CD8-positive, alpha-beta memory T cell (primary cell): ENCODE measurements around the gene MAG. TPM values are rescaled to one million over a fixed set of nuclear protein-coding genes. Genes with fewer than 3 reads are reported as not detected.

Source experiments
- CTCF ChIA-PET: fragments of 350-600 bp; sonication (Branson Sonifier 250); formaldehyde crosslinking; loops from one replicate; lab custom pipeline; 2021; ENCODE audit warnings: antibody characterized with exemption; lab: Charles Lee
- POLR2A ChIA-PET: fragments of 350-600 bp; sonication (Branson Sonifier 250); formaldehyde crosslinking; loops from one replicate; lab custom pipeline; 2021; ENCODE audit warnings: antibody characterized with exemption; lab: Charles Lee
- DNase-seq, 5 donors: peaks; one replicate each; pipeline versions ENCODE4 v3.0.0 to v3.0.0-alpha.2; 2020 to 2022; ENCODE audit warnings: mixed read lengths in 1 of 5
- H3K27ac ChIP-seq: one replicate; pipeline ENCODE4 v1.7.0; 2013; ENCODE audit warnings: low read depth, mild to moderate bottlenecking, low read length, moderate library complexity
- H3K27me3 ChIP-seq: 2 replicates; pipeline ENCODE4 v1.7.0; 2013; ENCODE audit warnings: low read length, mild to moderate bottlenecking; ENCODE audit not compliant: insufficient read depth, poor library complexity, severe bottlenecking
- H3K36me3 ChIP-seq: 2 replicates; pipeline ENCODE4 v1.7.0; 2013; ENCODE audit warnings: mild to moderate bottlenecking, low read length, moderate library complexity; ENCODE audit not compliant: insufficient read depth
- H3K4me1 ChIP-seq: 2 replicates; pipeline ENCODE4 v1.7.0; 2013; ENCODE audit warnings: mild to moderate bottlenecking, low read length, moderate library complexity; ENCODE audit not compliant: insufficient read depth
- H3K4me3 ChIP-seq: 2 replicates; pipeline ENCODE4 v1.7.0; 2013; ENCODE audit warnings: mild to moderate bottlenecking, low read length
- H3K9me3 ChIP-seq: 2 replicates; pipeline ENCODE4 v1.7.0; 2013; ENCODE audit warnings: mild to moderate bottlenecking, low read length
- H3K27ac Mint-ChIP-seq, 8 donors: one replicate each; pipeline ENCODE4 v1.8.0; 2020 to 2021; ENCODE audit warnings: mixed read lengths in 8 of 8, mild to moderate bottlenecking in 6 of 8, inconsistent platforms in 3 of 8, moderate library complexity in 3 of 8
- H3K27me3 Mint-ChIP-seq, 2 donors: one replicate each; pipeline ENCODE4 v1.8.0; 2020 to 2021; ENCODE audit warnings: mixed read lengths in 2 of 2, mild to moderate bottlenecking in 1 of 2, moderate library complexity in 1 of 2
- H3K36me3 Mint-ChIP-seq, 3 donors: one replicate each; pipeline ENCODE4 v1.8.0; 2020 to 2021; ENCODE audit warnings: mixed read lengths in 3 of 3, inconsistent platforms in 1 of 3, mild to moderate bottlenecking in 1 of 3
- H3K4me1 Mint-ChIP-seq, 3 donors: one replicate each; pipeline ENCODE4 v1.8.0; 2020 to 2021; ENCODE audit warnings: mixed read lengths in 3 of 3, inconsistent platforms in 1 of 3, mild to moderate bottlenecking in 1 of 3
- H3K4me3 Mint-ChIP-seq, 7 donors: one replicate each; pipeline ENCODE4 v1.8.0; 2020 to 2021; ENCODE audit warnings: mixed read lengths in 7 of 7, mild to moderate bottlenecking in 6 of 7, moderate library complexity in 4 of 7, inconsistent platforms in 2 of 7
- H3K9me3 Mint-ChIP-seq, 5 donors: one replicate each; pipeline ENCODE4 v1.8.0; 2020 to 2022; ENCODE audit warnings: mixed read lengths in 5 of 5, mild to moderate bottlenecking in 3 of 5, moderate library complexity in 2 of 5, inconsistent platforms in 1 of 5
- polyA plus RNA-seq: library from polyadenylated mRNA; unstranded; fragments of 300-500 nt; fragmentation: Illumina TruSeq; gene quantifications from one replicate; pipeline ENCODE4 v1.2.3, GENCODE V29; 2021
- total RNA-seq, 2 experiments: library from RNA; stranded (reverse); gene quantifications; one replicate each; pipeline ENCODE4 v1.2.3, GENCODE V29; 2021

MAG gene
- total and polyA plus RNA-seq, 3 experiments from 2014 or later = 0.36 TPM; not detected in 2

- H3K4me1 ChIP-seq = peaks cover 6% of the 10 kb centered on the region
- peaks cover 13 to 55% of the 10 kb centered on the region in 2 donors for H3K27me3 Mint-ChIP-seq
- no peaks in the 10 kb centered on the region for H3K9me3 Mint-ChIP-seq
- no peak overlapping the region for H3K27ac ChIP-seq
- H3K4me3 ChIP-seq = no peak overlapping the region
- DNase-seq = no peak
- peaks cover 11% of the 10 kb centered on the region for H3K27me3 ChIP-seq
- no peaks in the 10 kb centered on the region for H3K9me3 ChIP-seq
- H3K36me3 ChIP-seq = no peaks in the 10 kb centered on the region
- H3K4me3 Mint-ChIP-seq = no peak overlapping the region
- no peaks in the 10 kb centered on the region for H3K36me3 Mint-ChIP-seq
- ChIA-PET POLR2A (no interaction called here), CTCF (no interaction called here)
- no peak overlapping the region for H3K27ac Mint-ChIP-seq
- H3K4me1 Mint-ChIP-seq = peaks cover 3 to 8% (median 7%) of the 10 kb centered on the region in 3 donors
Measured at GRCh38 chr19:35334144-35334753, 42.3 kb downstream of the MAG start.

GRCh38 chr19:35336166-35336955, 44.4 kb downstream of the MAG start:
- Histone ChIP-seq H3K4me3 (no peak overlapping the region), H3K27me3 (peaks cover 11% of the 10 kb centered on the region), H3K9me3 (no peaks in the 10 kb centered on the region), H3K27ac (no peak overlapping the region), H3K36me3 (no peaks in the 10 kb centered on the region), H3K4me1 (peaks cover 6% of the 10 kb centered on the region)
- ChIA-PET POLR2A (no interaction called here), CTCF (interaction anchor here (1.3 kb wide), 1 partner anchor 16 kb away, joined by 4 read pairs; no protein-coding TSS in a partner anchor)
- peak overlapping the region in 1 of 8 donors; percentile 56 for H3K27ac Mint-ChIP-seq
- no peak for DNase-seq
- no peaks in the 10 kb centered on the region for H3K36me3 Mint-ChIP-seq
- no peak overlapping the region for H3K4me3 Mint-ChIP-seq
- H3K9me3 Mint-ChIP-seq = no peaks in the 10 kb centered on the region
- H3K27me3 Mint-ChIP-seq = peaks cover 8 to 40% of the 10 kb centered on the region in 2 donors
- H3K4me1 Mint-ChIP-seq = peaks cover 3 to 8% (median 7%) of the 10 kb centered on the region in 3 donors

- H3K9me3 Mint-ChIP-seq = no peaks in the 10 kb centered on the region
- no peaks in the 10 kb centered on the region for H3K36me3 Mint-ChIP-seq
- Histone ChIP-seq H3K4me3 (no peak overlapping the region), H3K36me3 (no peaks in the 10 kb centered on the region), H3K27me3 (peaks cover 11% of the 10 kb centered on the region), H3K27ac (no peak overlapping the region), H3K9me3 (no peaks in the 10 kb centered on the region), H3K4me1 (peaks cover 6% of the 10 kb centered on the region)
- ChIA-PET CTCF (no interaction called here), POLR2A (no interaction called here)
- H3K27me3 Mint-ChIP-seq = peaks cover 9 to 37% of the 10 kb centered on the region in 2 donors
- H3K27ac Mint-ChIP-seq = no peak overlapping the region
- no peak overlapping the region for H3K4me3 Mint-ChIP-seq
- DNase-seq = no peak
- H3K4me1 Mint-ChIP-seq = peaks cover 3 to 8% (median 7%) of the 10 kb centered on the region in 3 donors
Measured at GRCh38 chr19:35337097-35337983, 45.4 kb downstream of the MAG start.

GRCh38 chr19:35337984-35338296, 46.0 kb downstream of the MAG start:
- ChIA-PET POLR2A (no interaction called here), CTCF (no interaction called here)
- no peaks in the 10 kb centered on the region for H3K9me3 Mint-ChIP-seq
- no peaks in the 10 kb centered on the region for H3K36me3 Mint-ChIP-seq
- no peaks in the 10 kb centered on the region for H3K9me3 ChIP-seq
- peaks cover 7% of the 10 kb centered on the region for H3K27me3 ChIP-seq
- no peak overlapping the region for H3K4me3 ChIP-seq
- H3K27me3 Mint-ChIP-seq = peaks cover 10 to 33% of the 10 kb centered on the region in 2 donors
- DNase-seq = no peak
- H3K27ac ChIP-seq = no peak overlapping the region
- peaks cover 1 to 3% (median 3%) of the 10 kb centered on the region in 3 donors for H3K4me1 Mint-ChIP-seq
- H3K36me3 ChIP-seq = no peaks in the 10 kb centered on the region
- no peak overlapping the region for H3K27ac Mint-ChIP-seq
- peaks cover under 1% of the 10 kb centered on the region for H3K4me1 ChIP-seq
- no peak overlapping the region for H3K4me3 Mint-ChIP-seq

- H3K27ac Mint-ChIP-seq = no peak overlapping the region
- H3K27me3 Mint-ChIP-seq = peaks cover 7 to 23% of the 10 kb centered on the region in 2 donors
- no peaks in the 10 kb centered on the region for H3K36me3 Mint-ChIP-seq
- no peak for DNase-seq
- Histone ChIP-seq H3K27ac (no peak overlapping the region), H3K4me1 (no peaks in the 10 kb centered on the region), H3K9me3 (no peaks in the 10 kb centered on the region), H3K36me3 (no peaks in the 10 kb centered on the region), H3K27me3 (peaks cover 4% of the 10 kb centered on the region), H3K4me3 (no peak overlapping the region)
- no peaks in the 10 kb centered on the region for H3K9me3 Mint-ChIP-seq
- CTCF ChIA-PET = interaction anchor here (1.2 kb wide), 1 partner anchor 13 kb away, joined by 3 read pairs; no protein-coding TSS in a partner anchor
- H3K4me1 Mint-ChIP-seq = no peaks in the 10 kb centered on the region
- POLR2A ChIA-PET = no interaction called here
- H3K4me3 Mint-ChIP-seq = no peak overlapping the region
Measured at GRCh38 chr19:35340431-35340830, 48.5 kb downstream of the MAG start.

- Histone ChIP-seq H3K4me1 (no peaks in the 10 kb centered on the region), H3K27me3 (peaks cover 4% of the 10 kb centered on the region), H3K36me3 (no peaks in the 10 kb centered on the region), H3K4me3 (no peak overlapping the region), H3K9me3 (no peaks in the 10 kb centered on the region), H3K27ac (no peak overlapping the region)
- Mint-ChIP-seq H3K27ac (no peak overlapping the region), H3K36me3 (no peaks in the 10 kb centered on the region), H3K4me1 (peaks cover 4 to 5% (median 4%) of the 10 kb centered on the region in 3 donors), H3K4me3 (no peak overlapping the region), H3K27me3 (peaks cover 7 to 28% of the 10 kb centered on the region in 2 donors), H3K9me3 (no peaks in the 10 kb centered on the region)
- CTCF ChIA-PET = no interaction called here
- DNase-seq = no peak
- POLR2A ChIA-PET = no interaction called here
Measured at GRCh38 chr19:35341006-35341405, 49.0 kb downstream of the MAG start.

GRCh38 chr19:35341565-35342225, 49.7 kb downstream of the MAG start:
- POLR2A ChIA-PET = no interaction called here
- H3K4me1 Mint-ChIP-seq = peaks cover 11 to 12% (median 11%) of the 10 kb centered on the region in 3 donors
- peaks cover 0 to 2% (median 0%) of the 10 kb centered on the region in 5 donors for H3K9me3 Mint-ChIP-seq
- H3K4me3 ChIP-seq = no peak overlapping the region
- H3K27me3 ChIP-seq = peaks cover 4% of the 10 kb centered on the region
- H3K4me1 ChIP-seq = peaks cover 7% of the 10 kb centered on the region
- peak overlapping the region in 4 of 8 donors; percentile 38 to 54 (median 50) for H3K27ac Mint-ChIP-seq
- H3K9me3 ChIP-seq = no peaks in the 10 kb centered on the region
- no peak overlapping the region for H3K27ac ChIP-seq
- DNase-seq = no peak
- H3K4me3 Mint-ChIP-seq = no peak overlapping the region
- H3K36me3 Mint-ChIP-seq = no peaks in the 10 kb centered on the region
- H3K27me3 Mint-ChIP-seq = peaks cover 11 to 26% of the 10 kb centered on the region in 2 donors
- no peaks in the 10 kb centered on the region for H3K36me3 ChIP-seq
- CTCF ChIA-PET = interaction anchor here (1.0 to 1.5 kb wide), 2 partner anchors 11 to 127 kb away, joined by 3 to 4 read pairs; no protein-coding TSS in a partner anchor
